GM12878 (cell line): ENCODE measurements around the gene NOM1. TPM values are rescaled to one million over a fixed set of nuclear protein-coding genes. Genes with fewer than 3 reads are reported as not detected.

ENCODE experiments used
- ATAC-seq: fragments of 200-7000 bp; cut with Tn5 transposase; 3 replicates; pipeline ENCODE4 v1.9.1; 2020; ENCODE audit warnings: mild to moderate bottlenecking, moderate library complexity
- BruUV-seq: library from RNA; stranded (reverse); fragments of 400-500 nt; replicated peaks from 2 replicates; lab custom pipeline; 2021; lab: Mats Ljungman, UMichigan
- CTCF ChIA-PET: fragments of 300-600 bp; sonication (Branson Sonifier 250); formaldehyde crosslinking; extraction: SDS; loops from one replicate; lab custom pipeline; 2021; ENCODE audit warnings: inconsistent platforms; lab: Yijun Ruan, JAX
- POLR2A ChIA-PET: fragments of 350-600 bp; formaldehyde crosslinking; extraction: SDS; loops from one replicate; lab custom pipeline; 2021; ENCODE audit warnings: inconsistent platforms; lab: Charles Lee
- RAD21 ChIA-PET: fragments of 300-600 bp; sonication (Branson Sonifier 250); formaldehyde crosslinking; loops from one replicate; lab custom pipeline; 2023; ENCODE audit warnings: antibody characterized with exemption; ENCODE audit not compliant: unreplicated experiment; lab: Charles Lee
- SMC1A ChIA-PET: fragments of 300-600 bp; sonication (Branson Sonifier 250); formaldehyde crosslinking; loops from one replicate; lab custom pipeline; 2023; ENCODE audit not compliant: unreplicated experiment, uncharacterized antibody; lab: Charles Lee
- DNase-seq: peaks from one replicate; pipeline ENCODE4 v3.0.0-alpha.2; 2011; ENCODE audit warnings: low read depth, low spot score
- FAIRE-seq: peaks from 3 replicates; lab custom pipeline; 2011; peaks lifted over from hg19 to GRCh38; lab: Jason Lieb, UNC
- H2AFZ ChIP-seq: 2 replicates; pipeline ENCODE4 v1.6.0; 2011; ENCODE audit warnings: low read depth, low read length, control low read depth; ENCODE audit not compliant: control insufficient read depth
- H3K27ac ChIP-seq: 2 replicates; pipeline ENCODE4 v1.5.1; 2011; ENCODE audit warnings: control low read depth; ENCODE audit not compliant: control insufficient read depth, insufficient read depth
- H3K27me3 ChIP-seq, 2 experiments: replicated peaks in 1 of 2; 2 replicates each; pipeline versions ENCODE4 v1.6.0 to v1.6.1; 2011; ENCODE audit warnings: low read length in 1 of 2; ENCODE audit not compliant: control insufficient read depth in 2 of 2, insufficient read depth in 2 of 2
- H3K36me3 ChIP-seq, 2 experiments: 2 replicates each; pipeline ENCODE4 v1.5.1; 2011; ENCODE audit warnings: low read length in 1 of 2; ENCODE audit not compliant: control insufficient read depth in 2 of 2, insufficient read depth in 2 of 2
- H3K4me1 ChIP-seq: 2 replicates; pipeline ENCODE4 v1.6.1; 2011; ENCODE audit warnings: mild to moderate bottlenecking, low read length, moderate library complexity, mixed read lengths; ENCODE audit not compliant: control insufficient read depth, insufficient read depth
- H3K4me2 ChIP-seq: 2 replicates; pipeline ENCODE4 v1.6.0; 2011; ENCODE audit warnings: control low read depth; ENCODE audit not compliant: control insufficient read depth, insufficient read depth
- H3K4me3 ChIP-seq: fragments of 200-600 bp; sonication (generic); 2 replicates; pipeline ENCODE4 v1.5.1; 2016
- H3K79me2 ChIP-seq: 2 replicates; pipeline ENCODE4 v1.6.0; 2011; ENCODE audit warnings: low read length; ENCODE audit not compliant: control insufficient read depth, insufficient read depth
- H3K9ac ChIP-seq: 2 replicates; pipeline ENCODE4 v1.8.0; 2011; ENCODE audit warnings: low read length, control low read depth, mixed read lengths; ENCODE audit not compliant: control insufficient read depth, insufficient read depth
- H3K9me3 ChIP-seq: replicated peaks from 3 replicates; pipeline ENCODE4 v1.5.1; 2011; ENCODE audit warnings: mild to moderate bottlenecking, low read length; ENCODE audit not compliant: control insufficient read depth, insufficient read depth
- H4K20me1 ChIP-seq: 2 replicates; pipeline ENCODE4 v1.6.0; 2011; ENCODE audit not compliant: control insufficient read depth, insufficient read depth
- CBX3 ChIP-seq: fragments of 200-600 bp; sonication (generic); IDR thresholded peaks from 2 replicates; pipeline ENCODE4 v1.6.1; 2016; ENCODE audit warnings: low read depth, borderline replicate concordance
- TCF7 ChIP-seq: IDR thresholded peaks from 2 replicates; pipeline ENCODE4 v1.6.1; 2014; ENCODE audit warnings: antibody characterized with exemption, borderline replicate concordance
- ZNF207 ChIP-seq: fragments of 450-650 bp; IDR thresholded peaks from 2 replicates; pipeline ENCODE4 v1.6.1; 2014; ENCODE audit warnings: antibody characterized with exemption, mild to moderate bottlenecking, borderline replicate concordance
- WGBS: methylation state at CpG from one replicate; pipeline ENCODE4 v1.1.6; 2016; ENCODE audit warnings: low lambda C conversion rate; ENCODE audit not compliant: insufficient replicate concordance, insufficient coverage; ENCODE audit errors: missing lambda C conversion rate; 5-methylcytosine and 5-hydroxymethylcytosine counted together
- in situ Hi-C: fragments of 300-500 bp; cut with MboI; formaldehyde crosslinking; loops from 9 replicates; pipeline ENCODE4 v1.14.3; 2018; ENCODE audit warnings: mixed read lengths
- intact Hi-C: fragments of 100-400 bp; cut with micrococcal nuclease; formaldehyde crosslinking; loops from one replicate; pipeline ENCODE4 v1.14.2; 2022; ENCODE audit not compliant: unreplicated experiment
- polyA plus RNA-seq, 11 experiments: library from polyadenylated mRNA; depleted of rRNA in 4 of 11; unstranded in 6 of 11; stranded (reverse) in 5 of 11; fragments of >200 nt; fragmentation: Nextera tagmentation in 4 of 11; fragmentation: Illumina TruSeq in 1 of 11; extraction: Ambion mirVana in 4 of 11; extraction: Trizol in 1 of 11; gene quantifications; 1 replicate in 1 of 11; 2 replicates in 10 of 11; pipeline versions ENCODE4 v1.2.1 to v1.2.3, GENCODE V29; 2011 to 2016; ENCODE audit warnings: inconsistent platforms in 2 of 11, missing spikeins in 2 of 11, low read depth in 1 of 11
- total RNA-seq, 4 experiments: library from RNA; depleted of rRNA in 3 of 4; stranded (reverse); fragments of >200 nt in 3 of 4; fragmentation: Illumina TruSeq in 1 of 4; extraction: Trizol in 1 of 4; gene quantifications; 2 replicates each; pipeline versions ENCODE4 v1.2.1 to v1.2.3, GENCODE V29; 2013 to 2021
- TF ChIP-seq, protein P1 (sequence below): fragments of 150-350 bp; IDR thresholded peaks from 2 replicates; pipeline ENCODE4 v1.6.1; 2016; ENCODE audit warnings: low read depth, low read length
- TF ChIP-seq, protein P2 (sequence below): fragments of 450-650 bp; IDR thresholded peaks from 2 replicates; pipeline ENCODE4 v1.6.1; 2017; ENCODE audit warnings: antibody characterized with exemption, mild to moderate bottlenecking, moderate library complexity

Gene NOM1
- total and polyA plus RNA-seq, 10 of the 15 experiments (the other 5 are each of a cell fraction or from before 2014, with no cell fraction given) = 2.9 to 21.3 (median 17.8) TPM

DNA sequence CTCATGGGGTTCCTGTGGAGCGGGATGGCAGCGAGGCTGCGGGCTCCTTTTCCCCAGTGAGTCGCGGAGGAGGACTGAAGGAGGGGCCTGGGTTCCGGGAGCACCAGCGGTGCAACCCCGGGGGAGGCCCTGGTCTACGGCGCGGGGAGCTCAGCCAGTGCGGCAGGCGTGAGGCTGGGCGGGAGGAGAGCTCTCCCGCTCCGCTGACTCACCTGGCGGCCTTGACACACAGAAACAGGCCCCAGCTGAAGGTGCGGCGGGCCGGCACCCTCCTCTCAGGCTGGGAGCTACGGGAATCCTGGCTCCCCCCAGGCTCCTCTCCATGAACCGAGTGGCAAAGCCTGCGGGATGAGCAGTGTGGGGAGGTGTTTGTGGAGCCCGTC is 6.8 kb upstream of the NOM1 start:
- ATAC-seq (peak; percentile 56), FAIRE-seq (no peak)
- 48% methylated on average over 18 of the region's 24 CpGs for WGBS
- ChIA-PET POLR2A (no interaction called here), CTCF (no interaction called here)
- intact Hi-C loops = no loop called here
- BruUV-seq = no TSS peak
- H2AFZ ChIP-seq = no peak overlapping the region
- no peaks in the 10 kb centered on the region for H4K20me1 ChIP-seq
- no peaks in the 10 kb centered on the region for H3K79me2 ChIP-seq
- H3K9ac ChIP-seq = no peak overlapping the region
- TF ChIP-seq, protein P1, sequence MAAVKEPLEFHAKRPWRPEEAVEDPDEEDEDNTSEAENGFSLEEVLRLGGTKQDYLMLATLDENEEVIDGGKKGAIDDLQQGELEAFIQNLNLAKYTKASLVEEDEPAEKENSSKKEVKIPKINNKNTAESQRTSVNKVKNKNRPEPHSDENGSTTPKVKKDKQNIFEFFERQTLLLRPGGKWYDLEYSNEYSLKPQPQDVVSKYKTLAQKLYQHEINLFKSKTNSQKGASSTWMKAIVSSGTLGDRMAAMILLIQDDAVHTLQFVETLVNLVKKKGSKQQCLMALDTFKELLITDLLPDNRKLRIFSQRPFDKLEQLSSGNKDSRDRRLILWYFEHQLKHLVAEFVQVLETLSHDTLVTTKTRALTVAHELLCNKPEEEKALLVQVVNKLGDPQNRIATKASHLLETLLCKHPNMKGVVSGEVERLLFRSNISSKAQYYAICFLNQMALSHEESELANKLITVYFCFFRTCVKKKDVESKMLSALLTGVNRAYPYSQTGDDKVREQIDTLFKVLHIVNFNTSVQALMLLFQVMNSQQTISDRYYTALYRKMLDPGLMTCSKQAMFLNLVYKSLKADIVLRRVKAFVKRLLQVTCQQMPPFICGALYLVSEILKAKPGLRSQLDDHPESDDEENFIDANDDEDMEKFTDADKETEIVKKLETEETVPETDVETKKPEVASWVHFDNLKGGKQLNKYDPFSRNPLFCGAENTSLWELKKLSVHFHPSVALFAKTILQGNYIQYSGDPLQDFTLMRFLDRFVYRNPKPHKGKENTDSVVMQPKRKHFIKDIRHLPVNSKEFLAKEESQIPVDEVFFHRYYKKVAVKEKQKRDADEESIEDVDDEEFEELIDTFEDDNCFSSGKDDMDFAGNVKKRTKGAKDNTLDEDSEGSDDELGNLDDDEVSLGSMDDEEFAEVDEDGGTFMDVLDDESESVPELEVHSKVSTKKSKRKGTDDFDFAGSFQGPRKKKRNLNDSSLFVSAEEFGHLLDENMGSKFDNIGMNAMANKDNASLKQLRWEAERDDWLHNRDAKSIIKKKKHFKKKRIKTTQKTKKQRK = no peak
- TF ChIP-seq CBX3 (no peak), ZNF207 (no peak), TCF7 (no peak)
- TF ChIP-seq, protein P2, sequence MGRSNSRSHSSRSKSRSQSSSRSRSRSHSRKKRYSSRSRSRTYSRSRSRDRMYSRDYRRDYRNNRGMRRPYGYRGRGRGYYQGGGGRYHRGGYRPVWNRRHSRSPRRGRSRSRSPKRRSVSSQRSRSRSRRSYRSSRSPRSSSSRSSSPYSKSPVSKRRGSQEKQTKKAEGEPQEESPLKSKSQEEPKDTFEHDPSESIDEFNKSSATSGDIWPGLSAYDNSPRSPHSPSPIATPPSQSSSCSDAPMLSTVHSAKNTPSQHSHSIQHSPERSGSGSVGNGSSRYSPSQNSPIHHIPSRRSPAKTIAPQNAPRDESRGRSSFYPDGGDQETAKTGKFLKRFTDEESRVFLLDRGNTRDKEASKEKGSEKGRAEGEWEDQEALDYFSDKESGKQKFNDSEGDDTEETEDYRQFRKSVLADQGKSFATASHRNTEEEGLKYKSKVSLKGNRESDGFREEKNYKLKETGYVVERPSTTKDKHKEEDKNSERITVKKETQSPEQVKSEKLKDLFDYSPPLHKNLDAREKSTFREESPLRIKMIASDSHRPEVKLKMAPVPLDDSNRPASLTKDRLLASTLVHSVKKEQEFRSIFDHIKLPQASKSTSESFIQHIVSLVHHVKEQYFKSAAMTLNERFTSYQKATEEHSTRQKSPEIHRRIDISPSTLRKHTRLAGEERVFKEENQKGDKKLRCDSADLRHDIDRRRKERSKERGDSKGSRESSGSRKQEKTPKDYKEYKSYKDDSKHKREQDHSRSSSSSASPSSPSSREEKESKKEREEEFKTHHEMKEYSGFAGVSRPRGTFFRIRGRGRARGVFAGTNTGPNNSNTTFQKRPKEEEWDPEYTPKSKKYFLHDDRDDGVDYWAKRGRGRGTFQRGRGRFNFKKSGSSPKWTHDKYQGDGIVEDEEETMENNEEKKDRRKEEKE = no peak
- TF ChIP-seq, all 136 proteins: peak for 0
- Histone ChIP-seq H3K4me1 (no peaks in the 10 kb centered on the region), H3K27me3 (peaks cover 0 to 2% of the 10 kb centered on the region in 2 experiments; a peak in 1 of 4 replicates), H3K27ac (no peak overlapping the region), H3K4me2 (no peak overlapping the region), H3K36me3 (no peaks in the 10 kb centered on the region), H3K4me3 (no peak overlapping the region), H3K9me3 (no peaks in the 10 kb centered on the region; the same call in 2 of the 3 replicates)
- no peak for DNase-seq
- in situ Hi-C loops = no loop called here
- RAD21 ChIA-PET = no interaction called here
- SMC1A ChIA-PET = no interaction called here
